GM12878 (cell line): Measurements from ENCODE around the gene CD244. TPM values are rescaled to one million over a fixed set of nuclear protein-coding genes. Genes with fewer than 3 reads are reported as not detected.
A peak's percentile ranks its signal among the peaks of the same experiment; 100 is the strongest.

Experiments used
- ATAC-seq: fragments of 200-7000 bp; cut with Tn5 transposase; 3 replicates; pipeline ENCODE4 v1.9.1; 2020; ENCODE audit warnings: mild to moderate bottlenecking, moderate library complexity
- BruUV-seq: library from RNA; stranded (reverse); fragments of 400-500 nt; replicated peaks from 2 replicates; lab custom pipeline; 2021; lab: Mats Ljungman, UMichigan
- CTCF ChIA-PET: fragments of 300-600 bp; sonication (Branson Sonifier 250); formaldehyde crosslinking; extraction: SDS; loops from one replicate; lab custom pipeline; 2021; ENCODE audit warnings: inconsistent platforms; lab: Yijun Ruan, JAX
- POLR2A ChIA-PET: fragments of 350-600 bp; formaldehyde crosslinking; extraction: SDS; loops from one replicate; lab custom pipeline; 2021; ENCODE audit warnings: inconsistent platforms; lab: Charles Lee
- RAD21 ChIA-PET: fragments of 300-600 bp; sonication (Branson Sonifier 250); formaldehyde crosslinking; loops from one replicate; lab custom pipeline; 2023; ENCODE audit warnings: antibody characterized with exemption; ENCODE audit not compliant: unreplicated experiment; lab: Charles Lee
- SMC1A ChIA-PET: fragments of 300-600 bp; sonication (Branson Sonifier 250); formaldehyde crosslinking; loops from one replicate; lab custom pipeline; 2023; ENCODE audit not compliant: unreplicated experiment, uncharacterized antibody; lab: Charles Lee
- DNase-seq: peaks from one replicate; pipeline ENCODE4 v3.0.0-alpha.2; 2011; ENCODE audit warnings: low read depth, low spot score
- FAIRE-seq: peaks from 3 replicates; lab custom pipeline; 2011; peaks lifted over from hg19 to GRCh38; lab: Jason Lieb, UNC
- H2AFZ ChIP-seq: 2 replicates; pipeline ENCODE4 v1.6.0; 2011; ENCODE audit warnings: low read depth, low read length, control low read depth; ENCODE audit not compliant: control insufficient read depth
- H3K27ac ChIP-seq: 2 replicates; pipeline ENCODE4 v1.5.1; 2011; ENCODE audit warnings: control low read depth; ENCODE audit not compliant: control insufficient read depth, insufficient read depth
- H3K27me3 ChIP-seq, 2 experiments: replicated peaks in 1 of 2; 2 replicates each; pipeline versions ENCODE4 v1.6.0 to v1.6.1; 2011; ENCODE audit warnings: low read length in 1 of 2; ENCODE audit not compliant: control insufficient read depth in 2 of 2, insufficient read depth in 2 of 2
- H3K36me3 ChIP-seq, 2 experiments: 2 replicates each; pipeline ENCODE4 v1.5.1; 2011; ENCODE audit warnings: low read length in 1 of 2; ENCODE audit not compliant: control insufficient read depth in 2 of 2, insufficient read depth in 2 of 2
- H3K4me1 ChIP-seq: 2 replicates; pipeline ENCODE4 v1.6.1; 2011; ENCODE audit warnings: mild to moderate bottlenecking, low read length, moderate library complexity, mixed read lengths; ENCODE audit not compliant: control insufficient read depth, insufficient read depth
- H3K4me2 ChIP-seq: 2 replicates; pipeline ENCODE4 v1.6.0; 2011; ENCODE audit warnings: control low read depth; ENCODE audit not compliant: control insufficient read depth, insufficient read depth
- H3K4me3 ChIP-seq: fragments of 200-600 bp; sonication (generic); 2 replicates; pipeline ENCODE4 v1.5.1; 2016
- H3K79me2 ChIP-seq: 2 replicates; pipeline ENCODE4 v1.6.0; 2011; ENCODE audit warnings: low read length; ENCODE audit not compliant: control insufficient read depth, insufficient read depth
- H3K9ac ChIP-seq: 2 replicates; pipeline ENCODE4 v1.8.0; 2011; ENCODE audit warnings: low read length, control low read depth, mixed read lengths; ENCODE audit not compliant: control insufficient read depth, insufficient read depth
- H3K9me3 ChIP-seq: replicated peaks from 3 replicates; pipeline ENCODE4 v1.5.1; 2011; ENCODE audit warnings: mild to moderate bottlenecking, low read length; ENCODE audit not compliant: control insufficient read depth, insufficient read depth
- H4K20me1 ChIP-seq: 2 replicates; pipeline ENCODE4 v1.6.0; 2011; ENCODE audit not compliant: control insufficient read depth, insufficient read depth
- FOXM1 ChIP-seq: IDR thresholded peaks from 2 replicates; pipeline ENCODE4 v1.6.1; 2012; ENCODE audit warnings: low read depth, mild to moderate bottlenecking, inconsistent platforms, low read length, moderate library complexity
- GABPA ChIP-seq: IDR thresholded peaks from 2 replicates; pipeline ENCODE4 v1.6.1; 2014; ENCODE audit warnings: antibody characterized with exemption, low read depth, mild to moderate bottlenecking, inconsistent platforms
- JUNB ChIP-seq: IDR thresholded peaks from 2 replicates; pipeline ENCODE4 v1.6.1; 2016; ENCODE audit warnings: antibody characterized with exemption, mild to moderate bottlenecking
- MEF2B ChIP-seq: fragments of 450-650 bp; IDR thresholded peaks from 2 replicates; pipeline ENCODE4 v1.6.1; 2018; ENCODE audit warnings: mild to moderate bottlenecking, moderate library complexity; ENCODE audit not compliant: partially characterized antibody, poor library complexity, severe bottlenecking
- SPI1 ChIP-seq: IDR thresholded peaks from 2 replicates; pipeline ENCODE4 v1.6.1; 2011; ENCODE audit warnings: low read depth, mild to moderate bottlenecking, low read length, moderate library complexity, borderline replicate concordance; ENCODE audit not compliant: insufficient read depth
- STAT3 ChIP-seq: IDR thresholded peaks from 2 replicates; pipeline ENCODE4 v1.6.1; 2011; ENCODE audit warnings: low read depth, low read length, improper control_type of control experiment
- ZBED1 ChIP-seq: IDR thresholded peaks from 2 replicates; pipeline ENCODE4 v1.6.1; 2016; ENCODE audit warnings: borderline replicate concordance
- ZNF217 ChIP-seq: fragments of 450-650 bp; IDR thresholded peaks from 2 replicates; pipeline ENCODE4 v1.6.1; 2017; ENCODE audit warnings: antibody characterized with exemption, mild to moderate bottlenecking
- WGBS: methylation state at CpG from one replicate; pipeline ENCODE4 v1.1.6; 2016; ENCODE audit warnings: low lambda C conversion rate; ENCODE audit not compliant: insufficient replicate concordance, insufficient coverage; ENCODE audit errors: missing lambda C conversion rate; 5-methylcytosine and 5-hydroxymethylcytosine counted together
- in situ Hi-C: fragments of 300-500 bp; cut with MboI; formaldehyde crosslinking; loops from 9 replicates; pipeline ENCODE4 v1.14.3; 2018; ENCODE audit warnings: mixed read lengths
- intact Hi-C: fragments of 100-400 bp; cut with micrococcal nuclease; formaldehyde crosslinking; loops from one replicate; pipeline ENCODE4 v1.14.2; 2022; ENCODE audit not compliant: unreplicated experiment
- polyA plus RNA-seq, 11 experiments: library from polyadenylated mRNA; depleted of rRNA in 4 of 11; unstranded in 6 of 11; stranded (reverse) in 5 of 11; fragments of >200 nt; fragmentation: Nextera tagmentation in 4 of 11; fragmentation: Illumina TruSeq in 1 of 11; extraction: Ambion mirVana in 4 of 11; extraction: Trizol in 1 of 11; gene quantifications; 1 replicate in 1 of 11; 2 replicates in 10 of 11; pipeline versions ENCODE4 v1.2.1 to v1.2.3, GENCODE V29; 2011 to 2016; ENCODE audit warnings: inconsistent platforms in 2 of 11, missing spikeins in 2 of 11, low read depth in 1 of 11
- total RNA-seq, 4 experiments: library from RNA; depleted of rRNA in 3 of 4; stranded (reverse); fragments of >200 nt in 3 of 4; fragmentation: Illumina TruSeq in 1 of 4; extraction: Trizol in 1 of 4; gene quantifications; 2 replicates each; pipeline versions ENCODE4 v1.2.1 to v1.2.3, GENCODE V29; 2013 to 2021

CD244 gene
- total and polyA plus RNA-seq, 10 of the 15 experiments (the other 5 are each of a cell fraction or from before 2014, with no cell fraction given): 0.24 to 13.6 (median 0.73) TPM

GRCh38 chr1:160853754-160854153, 8.9 kb downstream of the CD244 start:
- ChIA-PET RAD21 (no interaction called here), CTCF (interaction anchor here (1.1 to 5.9 kb wide), 6 partner anchors 8 to 179 kb away, joined by 3 to 38 read pairs (median 6); partner anchors contain the start of genes CD244 and ITLN2), POLR2A (no interaction called here), SMC1A (interaction anchor here (1.0 to 13.7 kb wide), 5 partner anchors 8 to 98 kb away, joined by 5 to 229 read pairs (median 5); partner anchors contain the start of gene CD244)
- FAIRE-seq (no peak), DNase-seq (no peak), ATAC-seq (no peak)
- H3K4me1 ChIP-seq: peaks cover 14% of the 10 kb centered on the region
- in situ Hi-C loops: no loop called here
- H3K27ac ChIP-seq: no peak overlapping the region
- no peaks in the 10 kb centered on the region; a peak in 1 of 4 replicates for H3K36me3 ChIP-seq
- H2AFZ ChIP-seq: no peak overlapping the region
- H3K4me3 ChIP-seq: no peak overlapping the region
- H3K4me2 ChIP-seq: no peak overlapping the region
- no peaks in the 10 kb centered on the region for H4K20me1 ChIP-seq
- 69% methylated on average over 2 of the region's 2 CpGs for WGBS
- no peak for TF ChIP-seq ZBED1
- TF ChIP-seq JUNB: no peak
- TF ChIP-seq MEF2B: no peak
- TF ChIP-seq FOXM1: no peak
- TF ChIP-seq STAT3: no peak
- TF ChIP-seq SPI1: no peak
- TF ChIP-seq, all 136 proteins: peak for 0
- intact Hi-C loops: no loop called here
- Histone ChIP-seq H3K9ac (no peak overlapping the region), H3K79me2 (no peaks in the 10 kb centered on the region), H3K27me3 (no peaks in the 10 kb centered on the region), H3K9me3 (no peaks in the 10 kb centered on the region; the same call in 2 of the 3 replicates)
- BruUV-seq: no TSS peak

- Histone ChIP-seq H3K27ac (no peak overlapping the region), H3K4me1 (peaks cover 14% of the 10 kb centered on the region), H3K79me2 (no peaks in the 10 kb centered on the region), H3K36me3 (no peaks in the 10 kb centered on the region; a peak in 1 of 4 replicates), H3K9me3 (no peaks in the 10 kb centered on the region; the same call in 2 of the 3 replicates), H4K20me1 (no peaks in the 10 kb centered on the region), H2AFZ (no peak overlapping the region), H3K27me3 (no peaks in the 10 kb centered on the region), H3K4me2 (no peak overlapping the region), H3K4me3 (no peak overlapping the region), H3K9ac (no peak overlapping the region)
- ChIA-PET POLR2A (interaction anchor here (0.7 to 1.4 kb wide), 3 partner anchors 9 to 170 kb away, joined by 3 to 5 read pairs (median 3); partner anchors contain the start of genes CD244 and CD48), RAD21 (interaction anchor here (0.7 kb wide), 1 partner anchor 16 kb away, joined by 4 read pairs; no protein-coding TSS in a partner anchor), CTCF (interaction anchor here (1.1 to 5.9 kb wide), 6 partner anchors 9 to 178 kb away, joined by 3 to 28 read pairs (median 4); partner anchors contain the start of gene CD244), SMC1A (interaction anchor here (0.8 to 13.7 kb wide), 5 partner anchors 9 to 31 kb away, joined by 3 to 229 read pairs (median 5); partner anchors contain the start of gene CD244)
- DNase-seq (no peak), FAIRE-seq (no peak), ATAC-seq (no peak)
- BruUV-seq: no TSS peak
- 63% methylated on average over 3 of the region's 3 CpGs for WGBS
- intact Hi-C loops: no loop called here
- in situ Hi-C loops: no loop called here
- 0 out of 2 replicates have a peak, but pooled peaks have one; percentile 50 for TF ChIP-seq ZNF217
- TF ChIP-seq GABPA: no peak
Measured at GRCh38 chr1:160853014-160853413, 9.7 kb downstream of the CD244 start.
